HepG2 (cell line): ENCODE results near the gene NUDT9. TPM values are rescaled to one million over a fixed set of nuclear protein-coding genes. Genes with fewer than 3 reads are reported as not detected.

ENCODE experiments used
- ARNT2 ChIP-seq: sonication (generic); formaldehyde crosslinking; IDR thresholded peaks from 2 replicates; pipeline ENCODE4 v1.8.0; 2022; ENCODE audit warnings: mild to moderate bottlenecking, low read depth, missing genetic modification reagents, moderate library complexity
- CEBPB ChIP-seq: IDR thresholded peaks from 2 replicates; pipeline ENCODE4 v1.6.1; 2011; ENCODE audit warnings: low read depth, low read length, improper control_type of control experiment, borderline replicate concordance
- CEBPG ChIP-seq: IDR thresholded peaks from 2 replicates; pipeline ENCODE4 v1.6.1; 2016
- CENPBD1 ChIP-seq: sonication (generic); formaldehyde crosslinking; IDR thresholded peaks from 2 replicates; pipeline ENCODE4 v1.8.0; 2022; ENCODE audit warnings: missing genetic modification reagents, low read depth, mild to moderate bottlenecking, borderline replicate concordance
- CHCHD3 ChIP-seq: sonication (generic); formaldehyde crosslinking; IDR thresholded peaks from 2 replicates; pipeline ENCODE4 v1.8.0; 2022; ENCODE audit warnings: mild to moderate bottlenecking, missing genetic modification reagents, moderate library complexity
- DMAP1 ChIP-seq: IDR thresholded peaks from 2 replicates; pipeline ENCODE4 v1.6.1; 2016
- EHMT2 ChIP-seq: fragments of 200-600 bp; sonication (generic); IDR thresholded peaks from 2 replicates; pipeline ENCODE4 v1.7.0; 2017; ENCODE audit warnings: antibody characterized with exemption, low read depth, low read length, borderline replicate concordance
- GABPB1 ChIP-seq: IDR thresholded peaks from 2 replicates; pipeline ENCODE4 v1.6.1; 2016; ENCODE audit warnings: mild to moderate bottlenecking, missing genetic modification reagents, moderate library complexity, missing compliant biosample characterization
- HNF4G ChIP-seq, 2 experiments: sonication (generic) in 1 of 2; formaldehyde crosslinking in 1 of 2; IDR thresholded peaks; 2 replicates each; pipeline versions ENCODE4 v1.4.0 to v1.6.1; 2011 to 2020; ENCODE audit warnings: borderline replicate concordance in 2 of 2, low read depth in 2 of 2, mild to moderate bottlenecking in 2 of 2, low read length in 1 of 2, missing genetic modification reagents in 1 of 2, moderate library complexity in 1 of 2
- HNRNPH1 ChIP-seq: fragments of 200-400 bp; formaldehyde crosslinking; optimal IDR thresholded peaks from 2 replicates; pipeline ENCODE3; 2017; ENCODE audit warnings: mild to moderate bottlenecking, low read depth, low read length
- HOXA3 ChIP-seq: sonication (generic); formaldehyde crosslinking; IDR thresholded peaks from 2 replicates; pipeline ENCODE4 v1.5.0; 2020; ENCODE audit warnings: missing genetic modification reagents
- HOXA7 ChIP-seq: sonication (generic); formaldehyde crosslinking; IDR thresholded peaks from 2 replicates; pipeline ENCODE4 v1.8.1; 2022; ENCODE audit warnings: mild to moderate bottlenecking, missing genetic modification reagents, moderate library complexity
- JUN ChIP-seq: sonication (generic); formaldehyde crosslinking; IDR thresholded peaks from 2 replicates; pipeline ENCODE4 v1.4.0; 2020; ENCODE audit warnings: mild to moderate bottlenecking, missing genetic modification reagents
- KDM2A ChIP-seq: sonication (generic); formaldehyde crosslinking; IDR thresholded peaks from 2 replicates; pipeline ENCODE4 v1.4.0; 2020; ENCODE audit warnings: low read depth, missing genetic modification reagents, borderline replicate concordance
- KDM6A ChIP-seq: IDR thresholded peaks from 2 replicates; pipeline ENCODE4 v1.6.1; 2016; ENCODE audit warnings: low read depth
- LCORL ChIP-seq, 2 experiments: fragments of 450-650 bp in 1 of 2; sonication (generic) in 1 of 2; formaldehyde crosslinking in 1 of 2; IDR thresholded peaks; 2 replicates each; pipeline versions ENCODE4 v1.5.0 to v1.6.1; 2017 to 2020; ENCODE audit warnings: antibody characterized with exemption in 1 of 2, missing genetic modification reagents in 1 of 2
- MAZ ChIP-seq, 2 experiments: sonication (generic) in 1 of 2; formaldehyde crosslinking in 1 of 2; IDR thresholded peaks; 2 replicates each; pipeline versions ENCODE4 v1.5.0 to v1.6.1; 2012 to 2020; ENCODE audit warnings: low read depth in 2 of 2, mild to moderate bottlenecking in 2 of 2, borderline replicate concordance in 1 of 2, improper control_type of control experiment in 1 of 2, low read length in 1 of 2, missing genetic modification reagents in 1 of 2, moderate library complexity in 1 of 2
- MED13 ChIP-seq: sonication (generic); formaldehyde crosslinking; IDR thresholded peaks from 2 replicates; pipeline ENCODE4 v1.5.0; 2020; ENCODE audit warnings: missing genetic modification reagents
- MXD3 ChIP-seq: IDR thresholded peaks from 2 replicates; pipeline ENCODE4 v1.6.1; 2016; ENCODE audit warnings: mild to moderate bottlenecking, missing biosample characterization, missing genetic modification reagents
- NCOR1 ChIP-seq: fragments of 200-600 bp; sonication (generic); IDR thresholded peaks from 2 replicates; pipeline ENCODE4 v1.7.0; 2017; ENCODE audit warnings: antibody characterized with exemption, low read length, borderline replicate concordance
- PBX2 ChIP-seq: IDR thresholded peaks from 2 replicates; pipeline ENCODE4 v1.6.1; 2016; ENCODE audit warnings: control low read depth
- PLRG1 ChIP-seq: fragments of 450-650 bp; conservative IDR thresholded peaks from 2 replicates; pipeline ENCODE4 v1.6.1; 2016
- TBX2 ChIP-seq: sonication (generic); formaldehyde crosslinking; IDR thresholded peaks from 2 replicates; pipeline ENCODE4 v1.5.0; 2020; ENCODE audit warnings: missing genetic modification reagents, mild to moderate bottlenecking, borderline replicate concordance
- TCF7 ChIP-seq: sonication (generic); IDR thresholded peaks from 2 replicates; pipeline ENCODE4 v1.6.1; 2016; ENCODE audit warnings: antibody characterized with exemption, low read depth
- ZBTB34 ChIP-seq: sonication (generic); formaldehyde crosslinking; IDR thresholded peaks from 2 replicates; pipeline ENCODE4 v1.8.0; 2022; ENCODE audit warnings: mild to moderate bottlenecking, missing genetic modification reagents
- ZFP82 ChIP-seq: sonication (generic); formaldehyde crosslinking; IDR thresholded peaks from 2 replicates; pipeline ENCODE4 v1.5.1; 2020; ENCODE audit warnings: mild to moderate bottlenecking, missing genetic modification reagents, borderline replicate concordance
- ZNF382 ChIP-seq: sonication (generic); formaldehyde crosslinking; IDR thresholded peaks from 2 replicates; pipeline ENCODE4 v1.5.0; 2020; ENCODE audit warnings: missing genetic modification reagents, mild to moderate bottlenecking, borderline replicate concordance
- ZNF530 ChIP-seq: sonication (generic); formaldehyde crosslinking; IDR thresholded peaks from 2 replicates; pipeline ENCODE4 v1.5.0; 2020; ENCODE audit warnings: low read depth, mild to moderate bottlenecking, missing genetic modification reagents
- polyA plus RNA-seq, 8 experiments: library from polyadenylated mRNA; depleted of rRNA in 3 of 8; stranded (reverse) in 7 of 8; unstranded in 1 of 8; fragments of >200 nt; fragmentation: Illumina TruSeq in 4 of 8; extraction: Trizol in 4 of 8; gene quantifications; 2 replicates each; pipeline versions ENCODE4 v1.2.1 to v1.2.3, GENCODE V29; 2011 to 2016; ENCODE audit warnings: low read depth in 4 of 8, missing spikeins in 1 of 8, mixed read lengths in 1 of 8; ENCODE audit not compliant: insufficient read depth in 1 of 8
- total RNA-seq, 5 experiments: library from RNA; depleted of rRNA; stranded (reverse); fragments of >200 nt; fragmentation: Illumina TruSeq; extraction: Trizol; gene quantifications; 2 replicates each; pipeline ENCODE4 v1.2.3, GENCODE V29; 2016; ENCODE audit warnings: low read depth in 1 of 5

The NUDT9 gene
- total and polyA plus RNA-seq, 2 of the 13 experiments (the other 11 are each of a cell fraction or from before 2014, with no cell fraction given): 10.4 to 12.3 TPM

- TF ChIP-seq HNRNPH1: no peak
- TF ChIP-seq PBX2 (CRISPR knock-in tag): no peak
- TF ChIP-seq ZNF530 (CRISPR knock-in tag): no peak
- no peak for TF ChIP-seq TCF7
- TF ChIP-seq CEBPG: peak; percentile 31; the same call in 1 of the 2 replicates
- no peak for TF ChIP-seq MAZ (IDR thresholded peaks at IDR 0.05; ENCODE audit: borderline replicate concordance, low read depth, low read length)
- no peak for TF ChIP-seq MAZ (CRISPR knock-in tag; IDR thresholded peaks at IDR 0.05; ENCODE audit: low read depth)
- TF ChIP-seq GABPB1 (CRISPR knock-in tag): no peak
- peak; percentile 68 for TF ChIP-seq HNF4G (IDR thresholded peaks at IDR 0.05; ENCODE audit: borderline replicate concordance, low read depth, low read length)
- TF ChIP-seq HNF4G (CRISPR knock-in tag; IDR thresholded peaks at IDR 0.05; ENCODE audit: borderline replicate concordance, low read depth): no peak
- TF ChIP-seq KDM6A (CRISPR knock-in tag): no peak
- no peak for TF ChIP-seq JUN (CRISPR knock-in tag)
- TF ChIP-seq CEBPB: peak; percentile 78
- TF ChIP-seq EHMT2: no peak
- no peak for TF ChIP-seq KDM2A (CRISPR knock-in tag)
- TF ChIP-seq HOXA3: no peak
- no peak for TF ChIP-seq CENPBD1 (CRISPR knock-in tag)
- no peak for TF ChIP-seq ZFP82 (CRISPR knock-in tag)
- TF ChIP-seq CHCHD3 (CRISPR knock-in tag): no peak
- no peak for TF ChIP-seq DMAP1
- no peak for TF ChIP-seq PLRG1
- TF ChIP-seq LCORL (IDR thresholded peaks at IDR 0.05): no peak
- TF ChIP-seq LCORL (CRISPR knock-in tag; IDR thresholded peaks at IDR 0.05): no peak
- TF ChIP-seq ZNF382 (CRISPR knock-in tag): no peak
- TF ChIP-seq TBX2 (CRISPR knock-in tag): no peak
- peak; percentile 79 for TF ChIP-seq NCOR1
- no peak for TF ChIP-seq ZBTB34 (CRISPR knock-in tag)
- no peak for TF ChIP-seq MED13 (CRISPR knock-in tag)
- TF ChIP-seq ARNT2 (CRISPR knock-in tag): no peak
- TF ChIP-seq MXD3: no peak
- TF ChIP-seq HOXA7 (CRISPR knock-in tag): no peak
These were observed 68.4 kb downstream of the NUDT9 start (continued) for GRCh38 chr4:87490664-87491369.
